Right lung (tissue), 5 donors: ENCODE results near the gene NOM1. TPM values are rescaled to one million over a fixed set of nuclear protein-coding genes. Genes with fewer than 3 reads are reported as not detected.

Source experiments
- DNase-seq, 2 donors: peaks; one replicate each; pipeline ENCODE4 v3.0.0-alpha.2; 2013
- polyA plus RNA-seq, 5 donors: library from polyadenylated mRNA; unstranded; fragments of 120-200 nt; gene quantifications; one replicate each; pipeline versions ENCODE4 v1.2.1 to v1.2.3, GENCODE V29; 2013; ENCODE audit warnings: inconsistent platforms in 1 of 5, low replicate concordance in 1 of 5; ENCODE audit not compliant: insufficient read length in 5 of 5, insufficient read depth in 1 of 5

The NOM1 gene
- polyA plus RNA-seq, 5 donors, result 23.2 to 37.2 (median 25.8) TPM

DNA sequence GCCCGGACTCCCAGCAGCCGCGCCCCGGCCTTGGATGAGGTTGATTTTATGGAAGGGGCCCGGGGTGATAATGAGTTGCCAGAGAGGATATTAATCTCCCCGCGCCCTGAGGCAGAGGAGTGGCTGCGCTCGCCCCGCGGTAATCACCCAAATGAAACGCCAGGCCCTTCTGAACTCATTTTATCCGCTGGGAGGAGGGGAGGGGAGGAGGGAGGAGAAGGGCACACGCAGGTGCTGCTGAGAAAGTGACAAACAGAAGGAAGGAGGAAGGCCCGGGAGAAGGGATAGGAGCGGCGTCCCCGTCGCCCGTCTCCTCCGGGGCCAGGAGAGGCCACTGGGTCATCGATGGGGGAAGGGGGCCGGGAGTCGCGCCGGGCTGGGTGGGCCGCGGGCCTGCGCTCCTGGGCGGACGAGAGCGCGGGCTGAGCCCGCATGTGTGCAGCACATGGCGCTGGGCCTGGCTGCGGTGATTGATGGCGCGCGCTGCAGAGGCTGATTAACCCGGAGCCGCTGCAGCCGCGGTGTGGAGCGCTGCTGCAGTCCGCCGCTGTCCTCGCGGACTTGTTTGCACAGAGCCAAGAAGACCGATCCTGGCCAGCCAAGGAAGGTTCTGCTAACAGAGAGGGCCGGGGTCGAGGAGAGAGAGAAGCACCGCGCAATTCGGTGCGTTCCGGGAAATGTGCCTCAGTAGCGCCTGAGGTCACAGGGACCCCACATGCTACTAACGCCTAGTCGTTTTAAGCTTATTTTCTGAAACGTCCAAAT, 54.4 kb downstream of the NOM1 start:
- DNase-seq, result no peak

GRCh38 chr7:157004521-157005455, 55.3 kb downstream of the NOM1 start:
- no peak for DNase-seq

- DNase-seq, result no peak
These were observed 56.1 kb downstream of the NOM1 start for GRCh38 chr7:157005456-157006204.

DNA sequence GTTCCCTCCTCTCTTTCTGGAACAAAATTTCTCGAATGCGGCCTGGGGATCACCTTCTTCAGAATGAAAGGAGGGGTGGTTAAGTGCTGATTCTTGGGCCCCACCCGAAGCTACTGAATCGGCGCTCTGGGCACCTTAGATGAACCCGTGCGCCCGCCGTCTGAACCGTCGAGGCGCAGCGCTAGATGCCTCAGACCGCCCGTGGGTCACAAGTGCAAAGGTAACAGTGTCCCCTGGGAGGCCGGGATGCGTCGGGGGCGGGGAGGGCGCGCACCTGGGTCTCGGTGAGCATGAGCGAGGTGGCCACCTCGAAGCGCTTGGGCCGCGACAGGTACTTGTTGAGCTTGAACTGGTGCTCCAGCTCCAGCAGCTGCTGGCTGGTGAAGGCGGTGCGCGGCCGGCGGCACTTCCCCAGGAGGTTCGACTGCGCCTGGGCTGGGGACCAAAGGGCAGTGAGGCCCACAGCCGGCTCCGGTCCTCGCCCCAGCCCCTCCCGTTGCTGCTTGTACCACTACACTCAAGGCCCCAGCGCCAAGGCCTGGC, 56.8 kb downstream of the NOM1 start:
- DNase-seq, result no peak

- DNase-seq, result no peak
These were observed 57.4 kb downstream of the NOM1 start for GRCh38 chr7:157006829-157007469.

- DNase-seq, result no peak
These were observed 58.1 kb downstream of the NOM1 start for GRCh38 chr7:157007470-157008066.

DNA sequence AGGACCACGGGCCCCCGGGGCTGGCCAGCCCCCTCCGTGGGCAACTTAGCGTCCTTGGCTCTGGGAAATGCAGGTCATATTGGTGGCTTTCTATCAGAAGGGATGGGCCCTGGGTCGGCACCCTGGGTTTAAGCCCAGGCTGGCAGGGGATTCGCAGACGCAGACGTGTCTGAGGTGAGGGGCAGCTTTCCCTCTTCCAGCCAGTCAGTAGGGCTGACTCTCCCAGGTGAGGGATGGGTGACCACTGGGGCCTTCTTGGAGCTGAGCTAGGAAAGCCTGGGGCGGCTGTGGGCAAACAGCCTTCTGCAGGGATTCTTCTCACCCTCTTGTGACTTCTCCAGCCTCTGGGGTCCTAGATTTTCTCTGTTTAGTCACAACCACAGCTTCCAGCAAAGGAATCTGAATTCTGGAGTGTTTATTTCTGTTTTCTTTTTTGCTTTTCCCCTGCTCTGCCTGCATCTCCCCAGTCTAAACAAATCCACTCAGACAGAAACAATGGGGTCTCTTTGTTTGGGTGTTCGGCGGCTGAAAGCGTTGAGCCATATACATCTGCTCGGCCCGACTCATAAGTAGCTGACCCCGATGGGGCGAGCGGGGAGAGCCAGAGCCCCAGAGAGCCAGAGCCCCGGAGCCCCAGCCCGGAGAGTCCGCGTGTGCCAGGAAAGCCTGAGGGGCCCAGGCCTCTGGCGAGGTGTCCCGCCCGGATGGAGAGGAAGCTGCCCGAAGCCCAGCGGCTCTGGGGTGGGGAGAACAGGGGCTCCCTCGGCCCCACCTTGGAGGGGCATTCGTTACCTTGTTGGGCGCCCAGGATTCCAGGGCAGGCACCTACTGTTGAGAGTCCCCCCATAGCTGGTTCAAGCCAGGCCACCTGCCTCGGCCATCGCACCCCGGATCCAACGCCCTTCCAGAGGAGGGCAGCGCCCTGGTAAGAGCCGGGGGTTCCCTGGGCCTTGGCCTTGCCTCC, 59.0 kb downstream of the NOM1 start:
- no peak for DNase-seq

GRCh38 chr7:157009170-157009777, 59.8 kb downstream of the NOM1 start:
- no peak for DNase-seq

DNA sequence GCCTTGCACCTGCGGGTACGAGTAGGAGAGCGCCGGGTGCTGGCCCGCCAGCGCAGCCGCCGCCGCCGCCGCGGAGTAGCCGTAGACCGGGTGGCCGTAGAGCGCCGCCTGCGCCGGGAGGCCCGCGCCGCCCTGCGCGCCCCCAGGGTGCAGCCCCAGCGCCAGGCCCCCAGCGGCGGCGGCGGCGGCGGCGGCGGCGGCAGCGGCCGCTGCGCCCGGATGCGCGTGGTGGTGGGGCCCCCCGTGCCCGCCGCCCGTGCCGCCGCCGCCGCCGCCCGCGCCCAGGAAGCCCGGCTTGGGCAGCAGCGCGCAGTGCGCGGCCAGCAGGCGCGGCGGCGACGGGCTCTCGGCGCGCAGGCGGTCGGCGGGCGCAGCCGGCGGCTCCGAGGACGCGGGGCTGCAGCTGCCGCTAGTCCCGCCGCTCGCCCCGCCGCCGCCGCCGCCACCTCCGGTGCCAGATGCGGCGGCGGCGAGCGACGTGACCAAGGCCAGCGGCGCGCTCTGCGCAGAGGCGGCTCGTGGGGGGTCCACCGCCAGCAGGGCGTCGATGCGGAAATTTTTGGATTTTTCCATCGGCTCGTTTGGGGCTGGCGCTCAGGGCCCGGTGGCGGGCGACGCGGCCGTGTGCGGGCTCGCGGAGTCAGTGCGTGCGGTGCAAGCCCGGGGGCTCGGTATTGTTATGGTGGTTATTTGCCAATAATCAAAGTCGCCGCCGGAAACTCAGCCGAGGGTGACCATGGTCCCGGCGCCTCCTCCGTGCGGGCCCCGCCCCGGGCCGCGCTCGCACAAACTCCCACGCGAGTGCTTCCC, 60.5 kb downstream of the NOM1 start:
- no peak for DNase-seq

DNA sequence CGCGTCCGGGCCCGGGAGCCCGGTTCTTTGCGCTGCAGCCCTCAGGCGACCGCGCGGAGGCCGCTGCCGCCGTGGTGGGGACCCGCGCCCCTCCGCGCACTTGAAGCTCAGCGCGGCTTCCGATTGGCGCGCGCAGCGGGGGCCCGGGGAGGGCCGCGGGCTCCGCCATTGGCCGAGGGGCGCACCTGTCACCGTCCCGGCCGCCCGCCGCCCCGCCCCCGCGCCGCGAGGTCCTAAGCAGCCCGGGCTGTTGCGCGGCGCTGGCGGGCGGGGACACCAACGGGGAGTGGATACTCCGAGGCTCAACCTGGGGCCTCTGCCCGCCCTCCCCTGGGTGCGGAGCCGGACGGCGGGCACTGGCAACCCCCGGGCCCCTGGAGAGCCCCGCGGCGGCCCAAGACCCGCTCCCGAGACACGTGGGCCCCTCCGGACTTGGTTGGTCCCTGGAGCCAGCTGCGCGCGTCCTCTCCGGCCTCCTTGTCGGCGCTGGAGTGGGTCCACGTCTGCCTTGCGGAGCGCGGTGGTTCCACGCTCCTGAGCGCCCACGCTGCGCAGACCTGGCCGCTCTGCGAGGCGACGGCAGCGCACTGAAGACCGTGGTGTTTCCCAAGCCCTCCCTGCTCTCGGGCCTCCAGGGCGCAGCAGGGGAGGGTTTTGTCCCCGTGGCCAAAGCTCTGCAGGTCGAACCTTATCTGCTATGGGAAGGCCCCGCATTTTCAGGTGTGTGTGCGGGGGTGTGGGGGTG, 61.2 kb downstream of the NOM1 start, which contains the start of gene MNX1:
Gene MNX1 (minus strand): TSS at position 76 of the 745 bp plus-strand sequence. CDS start 313 bp downstream, outside the sequence.
- DNase-seq, result no peak

GRCh38 chr7:157011333-157012112, 62.0 kb downstream of the NOM1 start:
- DNase-seq, result no peak

DNA sequence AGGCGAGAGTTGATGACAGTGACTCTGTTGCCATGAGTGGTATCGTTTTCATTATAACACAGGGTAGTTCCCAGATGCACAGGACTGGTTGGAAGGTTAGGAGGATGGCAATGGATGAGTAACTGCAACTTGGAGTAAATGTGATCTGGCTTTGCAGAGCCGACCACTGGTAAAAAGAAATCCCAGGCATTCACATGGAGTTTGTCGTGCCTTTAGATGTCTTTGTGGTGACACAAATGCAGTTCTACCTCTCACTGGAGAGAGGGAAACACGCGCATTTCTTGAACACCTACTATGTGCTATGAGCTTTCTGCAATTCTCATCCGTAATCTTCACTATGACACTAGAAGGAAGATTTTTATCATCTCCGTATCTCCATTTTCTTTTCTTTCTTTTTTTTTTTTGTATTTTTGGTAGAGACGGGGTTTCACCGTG, 62.6 kb downstream of the NOM1 start:
- DNase-seq, result no peak

DNA sequence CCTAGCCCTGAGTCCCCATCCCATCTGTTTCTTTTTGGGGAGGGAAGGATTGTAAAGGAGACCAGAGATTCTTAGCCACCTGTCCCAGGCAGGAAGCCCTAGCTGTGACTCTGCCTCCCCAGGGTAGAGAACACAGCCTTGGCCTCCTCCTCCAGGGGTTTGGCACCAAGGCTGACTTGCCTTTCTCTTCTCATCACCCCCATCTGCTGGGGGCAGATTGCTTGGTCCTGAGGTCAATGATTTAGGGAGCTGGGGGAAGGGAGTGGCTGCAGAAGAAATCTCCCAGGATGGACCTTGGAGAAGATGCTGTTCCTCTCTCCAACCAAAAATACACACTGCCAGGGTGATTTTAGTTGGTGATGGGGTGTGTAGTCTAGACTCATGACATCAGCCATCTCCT, 63.6 kb downstream of the NOM1 start:
- no peak for DNase-seq

DNA sequence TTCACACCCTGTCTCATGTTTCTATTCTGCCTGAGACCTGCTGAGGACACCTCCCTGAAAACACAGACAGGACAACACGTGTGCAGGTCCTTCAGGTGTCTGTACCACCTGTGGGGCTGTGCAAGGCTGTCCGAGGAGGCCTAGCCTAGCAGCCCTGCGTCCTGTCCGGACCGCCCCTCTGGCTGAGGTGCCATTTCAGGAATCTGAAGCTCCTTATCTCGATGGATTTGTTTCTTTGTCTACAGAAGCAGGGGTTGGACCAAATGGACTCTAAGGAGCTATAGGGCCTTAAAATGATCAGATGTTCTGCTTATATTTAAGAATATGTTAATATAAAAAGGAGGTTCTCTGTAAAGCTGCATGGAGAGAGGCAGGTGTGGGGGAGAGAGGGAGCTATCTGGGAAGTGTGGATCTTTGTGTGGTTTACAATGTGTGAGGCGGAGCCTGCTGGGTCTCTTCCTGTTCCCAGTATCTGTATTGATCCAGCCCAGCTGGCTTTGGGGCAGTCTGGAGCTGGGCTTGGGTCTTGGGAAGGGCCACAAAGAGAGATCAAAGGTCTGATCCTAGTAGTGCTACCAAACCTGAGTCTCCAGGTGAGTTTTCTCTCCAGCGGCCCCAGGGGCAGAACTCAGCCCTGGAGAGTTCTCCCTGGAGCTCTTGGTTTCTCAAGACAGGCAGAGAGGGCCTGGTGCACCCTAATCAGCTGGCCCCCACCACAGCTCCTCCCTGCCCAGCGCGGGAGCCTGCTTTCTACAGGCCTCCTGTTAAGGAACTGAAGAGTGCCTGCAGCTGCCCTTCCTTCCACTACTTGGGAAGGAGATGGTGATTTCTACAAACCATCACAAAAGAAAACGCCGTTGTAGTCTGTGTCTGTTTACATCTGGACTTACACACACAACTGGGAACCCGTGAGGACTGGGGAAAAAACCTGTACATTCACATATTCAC, 64.4 kb downstream of the NOM1 start:
- DNase-seq, result no peak
